H1 (cell line): ENCODE results near the gene SLC19A1. TPM values are rescaled to one million over a fixed set of nuclear protein-coding genes. Genes with fewer than 3 reads are reported as not detected.

Source experiments
- GTF2F1 ChIP-seq: IDR thresholded peaks from 2 replicates; pipeline ENCODE4 v1.6.1; 2012; ENCODE audit warnings: low read depth, low read length, improper control_type of control experiment, borderline replicate concordance
- HDAC2 ChIP-seq, 2 experiments: fragments of 300-600 bp in 1 of 2; sonication (generic) in 1 of 2; IDR thresholded peaks; 2 replicates each; pipeline ENCODE4 v1.6.1; 2011 to 2012; ENCODE audit warnings: low read depth in 2 of 2, low read length in 2 of 2, mild to moderate bottlenecking in 2 of 2, moderate library complexity in 2 of 2, borderline replicate concordance in 1 of 2, inconsistent platforms in 1 of 2
- polyA plus RNA-seq, 7 experiments: library from polyadenylated mRNA; depleted of rRNA in 3 of 7; stranded (reverse) in 5 of 7; unstranded in 2 of 7; fragments of >200 nt in 5 of 7; fragments of 200-250 nt in 2 of 7; gene quantifications; 1 replicate in 5 of 7; 2 replicates in 1 of 7; 4 replicates in 1 of 7; pipeline versions ENCODE4 v1.2.1 to v1.2.3, GENCODE V29; 2011 to 2013; ENCODE audit warnings: missing spikeins in 2 of 7, mixed read lengths in 2 of 7
- total RNA-seq: library from RNA; stranded (reverse); fragmentation: NEBNext Ultra II Directional; extraction: Animal tissue kit (Norgen Biotek cat#: 25700); gene quantifications from 2 replicates; pipeline ENCODE4 v1.2.1, GENCODE V29; 2021

Gene SLC19A1
- total and polyA plus RNA-seq, 2 of the 8 experiments (the other 6 are each of a cell fraction or from before 2014, with no cell fraction given) = 31.6 to 43.8 TPM

- TF ChIP-seq HDAC2 (IDR thresholded peaks at IDR 0.05; ENCODE audit: borderline replicate concordance in 1 of 2, low read depth in 2 of 2, low read length in 2 of 2) (no peak), GTF2F1 (no peak)
Observed at GRCh38 chr21:45487891-45488600, 54.2 kb downstream of the SLC19A1 start (continued).
